CD4-positive, alpha-beta memory T cell (primary cell): ENCODE data around the gene NUDT13. TPM values are rescaled to one million over a fixed set of nuclear protein-coding genes. Genes with fewer than 3 reads are reported as not detected.

ENCODE experiments used
- CTCF ChIA-PET: fragments of 350-600 bp; sonication (Branson Sonifier 250); formaldehyde crosslinking; loops from one replicate; lab custom pipeline; 2021; ENCODE audit warnings: inconsistent platforms; ENCODE audit not compliant: partially characterized antibody; lab: Charles Lee
- POLR2A ChIA-PET: fragments of 350-600 bp; sonication (Branson Sonifier 250); formaldehyde crosslinking; loops from one replicate; lab custom pipeline; 2021; ENCODE audit not compliant: partially characterized antibody; lab: Charles Lee
- DNase-seq, 5 donors: peaks; one replicate each; pipeline versions ENCODE4 v3.0.0 to v3.0.0-alpha.2; 2020 to 2022; ENCODE audit warnings: mixed read lengths in 1 of 5
- H3K27ac ChIP-seq: one replicate; pipeline ENCODE4 v1.7.0; 2013; ENCODE audit warnings: low read depth, low read length
- H3K27me3 ChIP-seq: 2 replicates; pipeline ENCODE4 v1.7.0; 2013; ENCODE audit warnings: mild to moderate bottlenecking, low read length, moderate library complexity; ENCODE audit not compliant: insufficient read depth
- H3K36me3 ChIP-seq: 2 replicates; pipeline ENCODE4 v1.7.0; 2013; ENCODE audit warnings: mild to moderate bottlenecking, low read length, moderate library complexity; ENCODE audit not compliant: insufficient read depth
- H3K4me1 ChIP-seq: 2 replicates; pipeline ENCODE4 v1.7.0; 2013; ENCODE audit warnings: mild to moderate bottlenecking, low read length, moderate library complexity; ENCODE audit not compliant: insufficient read depth
- H3K4me3 ChIP-seq, 2 donors: one replicate each; pipeline ENCODE4 v1.7.0; 2013; ENCODE audit warnings: low read length in 2 of 2, mild to moderate bottlenecking in 1 of 2
- H3K9me3 ChIP-seq, 2 donors: one replicate each; pipeline ENCODE4 v1.7.0; 2013; ENCODE audit warnings: low read length in 2 of 2, control low read depth in 1 of 2; ENCODE audit not compliant: control insufficient read depth in 1 of 2
- H3K27ac Mint-ChIP-seq, 7 donors: one replicate each; pipeline ENCODE4 v1.8.0; 2020 to 2021; ENCODE audit warnings: mixed read lengths in 7 of 7, mild to moderate bottlenecking in 6 of 7, inconsistent platforms in 3 of 7, moderate library complexity in 3 of 7
- H3K27me3 Mint-ChIP-seq, 2 donors: one replicate each; pipeline ENCODE4 v1.8.0; 2020 to 2021; ENCODE audit warnings: mixed read lengths in 2 of 2
- H3K36me3 Mint-ChIP-seq, 2 donors: one replicate each; pipeline ENCODE4 v1.8.0; 2020 to 2021; ENCODE audit warnings: mixed read lengths in 2 of 2, inconsistent platforms in 1 of 2, mild to moderate bottlenecking in 1 of 2
- H3K4me1 Mint-ChIP-seq, 4 donors: one replicate each; pipeline ENCODE4 v1.8.0; 2020 to 2021; ENCODE audit warnings: mixed read lengths in 4 of 4, mild to moderate bottlenecking in 1 of 4
- H3K4me3 Mint-ChIP-seq, 8 donors: one replicate each; pipeline ENCODE4 v1.8.0; 2020 to 2021; ENCODE audit warnings: mixed read lengths in 8 of 8, mild to moderate bottlenecking in 7 of 8, moderate library complexity in 6 of 8, inconsistent platforms in 3 of 8
- H3K9me3 Mint-ChIP-seq, 8 donors: one replicate each; pipeline ENCODE4 v1.8.0; 2020 to 2021; ENCODE audit warnings: mixed read lengths in 8 of 8, mild to moderate bottlenecking in 5 of 8, inconsistent platforms in 3 of 8, moderate library complexity in 1 of 8
- intact Hi-C: fragments of 100-400 bp; cut with micrococcal nuclease; formaldehyde crosslinking; loops from one replicate; pipeline ENCODE4 v1.15.1; 2023
- polyA plus RNA-seq, 2 donors: library from polyadenylated mRNA; unstranded; fragments of 300-500 nt; fragmentation: Illumina TruSeq; gene quantifications; one replicate each; pipeline ENCODE4 v1.2.3, GENCODE V29; 2021
- total RNA-seq, 2 experiments: library from RNA; stranded (reverse); gene quantifications; one replicate each; pipeline ENCODE4 v1.2.3, GENCODE V29; 2021

The NUDT13 gene
- total and polyA plus RNA-seq, 4 experiments from 2014 or later, result 1.4 to 2.9 (median 2.1) TPM

- DNase-seq, result no peak
- H3K27me3 Mint-ChIP-seq, result no peaks in the 10 kb centered on the region
- Histone ChIP-seq H3K4me3 (no peak overlapping the region), H3K27me3 (no peaks in the 10 kb centered on the region), H3K27ac (no peak overlapping the region), H3K4me1 (no peaks in the 10 kb centered on the region), H3K9me3 (no peaks in the 10 kb centered on the region), H3K36me3 (peaks cover 28% of the 10 kb centered on the region)
- intact Hi-C loops, result no loop called here
- H3K4me3 Mint-ChIP-seq, result no peak overlapping the region
- H3K27ac Mint-ChIP-seq, result peak overlapping the region in 1 of 7 donors; percentile 50
- H3K36me3 Mint-ChIP-seq, result peaks cover 48 to 72% of the 10 kb centered on the region in 2 donors
- peaks cover 0 to 5% (median 2%) of the 10 kb centered on the region in 4 donors for H3K4me1 Mint-ChIP-seq
- H3K9me3 Mint-ChIP-seq, result no peaks in the 10 kb centered on the region
- ChIA-PET CTCF (interaction anchor here (1.1 to 2.2 kb wide), 2 partner anchors 55 to 56 kb away, joined by 3 to 9 read pairs; partner anchors contain the start of gene P4HA1), POLR2A (no interaction called here)
These were observed 41.8 kb downstream of the NUDT13 start for GRCh38 chr10:73152009-73152408.

- DNase-seq, result no peak
- H3K9me3 ChIP-seq, result no peaks in the 10 kb centered on the region
- no peak overlapping the region for H3K27ac ChIP-seq
- Mint-ChIP-seq H3K4me3 (no peak overlapping the region), H3K27me3 (no peaks in the 10 kb centered on the region), H3K27ac (no peak overlapping the region), H3K36me3 (peaks cover 43 to 55% of the 10 kb centered on the region in 2 donors), H3K4me1 (peaks cover 11 to 12% (median 11%) of the 10 kb centered on the region in 4 donors), H3K9me3 (no peaks in the 10 kb centered on the region)
- H3K4me3 ChIP-seq, result no peak overlapping the region
- peaks cover under 1% of the 10 kb centered on the region for H3K4me1 ChIP-seq
- intact Hi-C loops, result no loop called here
- no peaks in the 10 kb centered on the region for H3K27me3 ChIP-seq
- peaks cover 31% of the 10 kb centered on the region for H3K36me3 ChIP-seq
- POLR2A ChIA-PET, result no interaction called here
- CTCF ChIA-PET, result interaction anchor here (8.0 kb wide), 1 partner anchor 60 kb away, joined by 158 read pairs; the partner anchor contains the start of gene P4HA1
These were observed 45.8 kb downstream of the NUDT13 start for GRCh38 chr10:73156054-73156453.

- no peak overlapping the region for H3K4me3 Mint-ChIP-seq
- Histone ChIP-seq H3K4me1 (peaks cover 30% of the 10 kb centered on the region), H3K4me3 (no peak overlapping the region), H3K27me3 (no peaks in the 10 kb centered on the region), H3K9me3 (no peaks in the 10 kb centered on the region), H3K27ac (no peak overlapping the region), H3K36me3 (peaks cover 29% of the 10 kb centered on the region)
- peaks cover 32 to 58% of the 10 kb centered on the region in 2 donors for H3K36me3 Mint-ChIP-seq
- no peaks in the 10 kb centered on the region for H3K9me3 Mint-ChIP-seq
- peak overlapping the region in 5 of 7 donors; percentile 25 to 81 (median 53) for H3K27ac Mint-ChIP-seq
- H3K27me3 Mint-ChIP-seq, result no peaks in the 10 kb centered on the region
- peak; percentile 50 to 67 (median 57) for DNase-seq
- CTCF ChIA-PET, result interaction anchor here (0.7 to 8.0 kb wide), 20 partner anchors 10 to 990 kb away, joined by 3 to 158 read pairs (median 6); partner anchors contain the start of genes ECD, FAM149B1, NUDT13 and P4HA1
- H3K4me1 Mint-ChIP-seq, result peaks cover 33 to 39% (median 35%) of the 10 kb centered on the region in 4 donors
- intact Hi-C loops, result loop anchor here (1.0 kb wide), 2 partner anchors 63 to 795 kb away; partner anchors contain the start of gene P4HA1
- POLR2A ChIA-PET, result interaction anchor here (1.3 to 1.9 kb wide), 2 partner anchors 8 to 63 kb away, joined by 4 to 15 read pairs; partner anchors contain the start of genes ECD and P4HA1
These were observed 48.9 kb downstream of the NUDT13 start for GRCh38 chr10:73159038-73159648.

- H3K9me3 Mint-ChIP-seq, result no peaks in the 10 kb centered on the region
- H3K4me3 Mint-ChIP-seq, result no peak overlapping the region
- H3K4me1 ChIP-seq, result peaks cover 38% of the 10 kb centered on the region
- H3K27ac ChIP-seq, result no peak overlapping the region
- H3K4me3 ChIP-seq, result no peak overlapping the region
- no peak for DNase-seq
- no peaks in the 10 kb centered on the region for H3K27me3 Mint-ChIP-seq
- peaks cover 28 to 53% of the 10 kb centered on the region in 2 donors for H3K36me3 Mint-ChIP-seq
- ChIA-PET CTCF (interaction anchor here (1.1 to 8.0 kb wide), 5 partner anchors 8 to 796 kb away, joined by 3 to 158 read pairs (median 38); partner anchors contain the start of genes ECD, FAM149B1, NUDT13 and P4HA1), POLR2A (interaction anchor here (0.6 kb wide), 1 partner anchor 67 kb away, joined by 3 read pairs; no protein-coding TSS in a partner anchor)
- peak overlapping the region in 4 of 7 donors; percentile 28 to 76 (median 57) for H3K27ac Mint-ChIP-seq
- H3K4me1 Mint-ChIP-seq, result peaks cover 40 to 50% (median 44%) of the 10 kb centered on the region in 4 donors
- peaks cover 22% of the 10 kb centered on the region for H3K36me3 ChIP-seq
- intact Hi-C loops, result no loop called here
- H3K9me3 ChIP-seq, result no peaks in the 10 kb centered on the region
- no peaks in the 10 kb centered on the region for H3K27me3 ChIP-seq
These were observed 50.8 kb downstream of the NUDT13 start for GRCh38 chr10:73161079-73161478.

GRCh38 chr10:73161662-73162061, 51.4 kb downstream of the NUDT13 start:
- CTCF ChIA-PET, result interaction anchor here (2.4 to 8.0 kb wide), 3 partner anchors 15 to 797 kb away, joined by 6 to 158 read pairs (median 38); partner anchors contain the start of gene P4HA1
- H3K27ac Mint-ChIP-seq, result peak overlapping the region in 4 of 7 donors; percentile 16 to 59 (median 44)
- Histone ChIP-seq H3K4me3 (no peak overlapping the region), H3K27me3 (no peaks in the 10 kb centered on the region), H3K36me3 (peaks cover 16% of the 10 kb centered on the region), H3K4me1 (peaks cover 43% of the 10 kb centered on the region), H3K27ac (no peak overlapping the region), H3K9me3 (no peaks in the 10 kb centered on the region)
- POLR2A ChIA-PET, result interaction anchor here (0.6 kb wide), 1 partner anchor 67 kb away, joined by 3 read pairs; no protein-coding TSS in a partner anchor
- intact Hi-C loops, result no loop called here
- H3K4me3 Mint-ChIP-seq, result peak overlapping the region in 2 of 8 donors; percentile 7 to 13
- peaks cover 45 to 56% (median 50%) of the 10 kb centered on the region in 4 donors for H3K4me1 Mint-ChIP-seq
- peaks cover 22 to 48% of the 10 kb centered on the region in 2 donors for H3K36me3 Mint-ChIP-seq
- no peaks in the 10 kb centered on the region for H3K9me3 Mint-ChIP-seq
- no peaks in the 10 kb centered on the region for H3K27me3 Mint-ChIP-seq
- no peak for DNase-seq

- H3K9me3 ChIP-seq, result no peaks in the 10 kb centered on the region
- DNase-seq, result no peak
- intact Hi-C loops, result no loop called here
- H3K36me3 Mint-ChIP-seq, result peaks cover 19 to 50% of the 10 kb centered on the region in 2 donors
- H3K27ac ChIP-seq, result no peak overlapping the region
- H3K27ac Mint-ChIP-seq, result peak overlapping the region in 3 of 7 donors; percentile 10 to 12 (median 10)
- no peaks in the 10 kb centered on the region for H3K27me3 Mint-ChIP-seq
- H3K4me1 ChIP-seq, result peaks cover 52% of the 10 kb centered on the region
- H3K4me1 Mint-ChIP-seq, result peaks cover 55 to 71% (median 62%) of the 10 kb centered on the region in 4 donors
- POLR2A ChIA-PET, result interaction anchor here (0.6 to 1.0 kb wide), 2 partner anchors 23 to 66 kb away, joined by 3 read pairs; partner anchors contain the start of gene P4HA1
- no peaks in the 10 kb centered on the region for H3K9me3 Mint-ChIP-seq
- no peak overlapping the region for H3K4me3 ChIP-seq
- H3K27me3 ChIP-seq, result no peaks in the 10 kb centered on the region
- H3K4me3 Mint-ChIP-seq, result peak overlapping the region in 1 of 8 donors; percentile 11
- CTCF ChIA-PET, result interaction anchor here (1.8 to 8.0 kb wide), 2 partner anchors 66 to 67 kb away, joined by 7 to 158 read pairs; partner anchors contain the start of gene P4HA1
- H3K36me3 ChIP-seq, result peaks cover 15% of the 10 kb centered on the region
These were observed 52.8 kb downstream of the NUDT13 start for GRCh38 chr10:73163096-73163495.
